AG09319 (cell line): ENCODE data around the gene THUMPD1.

ENCODE experiments used
- DNase-seq: peaks from one replicate; pipeline ENCODE4 v3.0.0-alpha.2; 2010; ENCODE audit warnings: low read depth; ENCODE audit errors: extremely low read depth
- CTCF ChIP-seq: IDR thresholded peaks from 2 replicates; pipeline ENCODE4 v1.5.1; 2011; ENCODE audit warnings: low read depth, mild to moderate bottlenecking, inconsistent platforms, low read length, moderate library complexity

The THUMPD1 gene

GRCh38 chr16:20683812-20684211 is 57.8 kb downstream of the THUMPD1 start:
- DNase-seq, result no peak
- no peak for TF ChIP-seq CTCF
